ENCODE measurements around the gene MACROH2A1.

DNA sequence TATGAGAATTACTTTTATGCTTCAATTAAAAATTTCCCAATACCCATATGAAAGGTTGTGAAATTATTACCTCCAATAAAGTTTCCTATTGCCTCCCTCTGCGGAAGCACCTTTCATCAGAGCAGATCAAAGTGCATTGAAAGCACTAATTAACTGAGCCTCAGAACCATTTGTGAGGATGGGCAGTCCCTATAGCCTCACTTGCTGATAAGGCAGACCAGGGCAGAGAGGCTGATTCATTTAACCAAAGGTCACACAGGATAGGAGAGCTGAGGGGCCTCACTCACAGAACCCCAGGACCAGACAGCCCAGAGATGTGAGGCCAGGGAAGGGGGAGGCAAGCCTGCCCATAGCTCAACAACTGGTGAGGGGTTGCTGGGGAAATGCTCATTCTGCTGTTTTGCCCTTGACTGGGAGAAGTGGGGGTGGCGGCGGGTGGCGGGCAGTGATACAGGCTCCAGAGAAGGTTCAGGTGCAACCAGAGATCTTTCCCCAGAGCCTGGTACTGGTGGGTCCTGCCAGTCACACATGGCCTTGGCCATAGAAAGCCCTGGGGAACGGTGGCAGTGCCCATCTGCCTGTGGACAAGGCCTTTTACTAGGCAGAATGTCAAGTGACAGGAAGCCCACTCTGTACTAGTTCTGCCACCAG lies 57.9 kb downstream of the MACROH2A1 start:
- TF ChIP-seq, protein P1, sequence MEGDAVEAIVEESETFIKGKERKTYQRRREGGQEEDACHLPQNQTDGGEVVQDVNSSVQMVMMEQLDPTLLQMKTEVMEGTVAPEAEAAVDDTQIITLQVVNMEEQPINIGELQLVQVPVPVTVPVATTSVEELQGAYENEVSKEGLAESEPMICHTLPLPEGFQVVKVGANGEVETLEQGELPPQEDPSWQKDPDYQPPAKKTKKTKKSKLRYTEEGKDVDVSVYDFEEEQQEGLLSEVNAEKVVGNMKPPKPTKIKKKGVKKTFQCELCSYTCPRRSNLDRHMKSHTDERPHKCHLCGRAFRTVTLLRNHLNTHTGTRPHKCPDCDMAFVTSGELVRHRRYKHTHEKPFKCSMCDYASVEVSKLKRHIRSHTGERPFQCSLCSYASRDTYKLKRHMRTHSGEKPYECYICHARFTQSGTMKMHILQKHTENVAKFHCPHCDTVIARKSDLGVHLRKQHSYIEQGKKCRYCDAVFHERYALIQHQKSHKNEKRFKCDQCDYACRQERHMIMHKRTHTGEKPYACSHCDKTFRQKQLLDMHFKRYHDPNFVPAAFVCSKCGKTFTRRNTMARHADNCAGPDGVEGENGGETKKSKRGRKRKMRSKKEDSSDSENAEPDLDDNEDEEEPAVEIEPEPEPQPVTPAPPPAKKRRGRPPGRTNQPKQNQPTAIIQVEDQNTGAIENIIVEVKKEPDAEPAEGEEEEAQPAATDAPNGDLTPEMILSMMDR (IDR thresholded peaks at IDR 0.05) = no peak
- no peak for TF ChIP-seq POLR2A (IDR thresholded peaks at IDR 0.05)
